Ureter (tissue), 1 donor: Measurements from ENCODE around the gene NRTN. TPM values are rescaled to one million over a fixed set of nuclear protein-coding genes. Genes with fewer than 3 reads are reported as not detected.
"Not testable (repeated sequence)": the region's sequence is repeated elsewhere in the genome, so short reads cannot be mapped to it uniquely, and the experiment has no call there.

Experiments used
- DNase-seq: peaks from one replicate; pipeline ENCODE4 v3.0.0-alpha.2; 2020; ENCODE audit warnings: low spot score
- total RNA-seq: library from RNA; stranded (reverse); gene quantifications from one replicate; pipeline ENCODE4 v1.2.4, GENCODE V29; 2023
- donor health status: DM: yes; HTN: yes; CAD: no.

Gene NRTN, protein sequence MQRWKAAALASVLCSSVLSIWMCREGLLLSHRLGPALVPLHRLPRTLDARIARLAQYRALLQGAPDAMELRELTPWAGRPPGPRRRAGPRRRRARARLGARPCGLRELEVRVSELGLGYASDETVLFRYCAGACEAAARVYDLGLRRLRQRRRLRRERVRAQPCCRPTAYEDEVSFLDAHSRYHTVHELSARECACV
- total RNA-seq, result 1.0 TPM

DNA sequence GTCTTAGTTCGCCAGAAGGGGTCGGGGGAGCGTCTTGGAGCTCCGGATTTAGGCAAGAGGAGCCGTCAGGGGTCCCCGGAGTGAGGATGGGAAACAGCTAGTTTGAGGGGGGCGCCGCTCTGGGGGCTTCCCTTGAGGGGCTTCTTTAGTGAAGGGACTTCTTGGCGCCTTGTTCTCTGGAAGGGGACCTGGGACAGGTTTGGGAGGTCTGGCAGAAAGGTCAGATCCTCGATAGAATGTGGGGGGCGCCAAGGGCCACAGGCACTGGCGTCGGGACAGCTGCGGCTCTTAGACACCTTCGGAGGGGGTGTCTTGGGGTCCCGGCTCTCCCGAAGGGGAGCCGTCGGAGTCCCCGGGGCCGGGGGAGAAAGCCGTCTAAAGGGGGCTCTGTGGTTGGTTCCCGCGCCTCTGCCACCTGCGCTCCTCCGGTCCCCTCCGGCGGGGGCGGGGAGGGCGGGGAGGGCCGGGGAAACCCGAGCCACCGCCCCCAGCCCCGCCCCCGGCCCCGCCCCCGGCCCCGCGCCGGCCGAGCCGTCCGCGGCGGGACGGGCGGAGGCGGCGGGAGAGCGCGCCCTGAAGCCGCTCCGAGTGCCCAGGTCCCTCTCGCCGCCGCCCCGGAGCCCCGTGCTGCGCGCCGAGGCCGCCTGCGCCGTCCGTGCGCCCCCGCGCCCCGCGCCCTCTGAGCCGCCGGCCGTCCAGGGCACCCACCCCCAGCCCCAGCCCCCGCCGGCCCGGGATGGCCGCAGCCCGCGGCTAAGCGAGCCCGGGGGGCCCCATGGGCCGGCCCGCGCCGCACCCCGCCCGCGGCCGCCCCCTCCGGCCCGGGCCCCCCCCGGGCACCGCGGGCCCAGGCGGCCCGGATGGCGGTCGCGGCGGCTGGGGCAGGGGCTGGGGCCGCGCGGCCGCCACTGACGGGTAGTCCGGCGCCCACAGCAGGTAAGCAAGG lies at the start of gene NRTN:
TSS of gene NRTN (plus strand) at position 552 of the 946 bp plus-strand sequence. CDS start 19,099 bp downstream, outside the sequence.
- no peak for DNase-seq

DNA sequence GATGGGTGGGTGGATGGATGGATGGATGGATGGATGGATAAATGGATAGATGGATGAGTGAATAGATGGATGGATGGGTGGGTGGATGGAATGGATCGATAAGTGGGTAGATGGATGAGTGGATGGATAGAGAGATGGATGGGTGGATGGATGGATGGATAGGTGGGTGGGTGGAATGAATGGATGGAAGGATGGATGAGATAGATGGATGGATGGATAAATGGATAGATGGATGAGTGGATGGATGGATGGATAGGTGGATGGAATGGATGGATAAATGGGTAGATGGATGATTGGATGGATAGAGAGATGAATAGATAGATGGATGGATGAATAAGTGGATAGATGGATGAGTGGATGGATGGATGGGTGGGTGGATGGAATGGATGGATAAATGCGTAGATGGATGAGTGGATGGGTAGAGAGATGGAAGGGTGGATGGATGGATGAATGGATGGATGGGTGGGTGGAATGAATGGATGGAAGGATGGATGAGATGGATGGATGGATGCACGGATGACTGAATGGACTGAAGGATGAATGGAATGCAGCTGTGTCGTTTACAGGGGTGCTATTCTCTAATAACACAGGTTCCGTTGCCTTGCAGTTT lies 42.2 kb upstream of the NRTN start:
- DNase-seq, result no peak

DNA sequence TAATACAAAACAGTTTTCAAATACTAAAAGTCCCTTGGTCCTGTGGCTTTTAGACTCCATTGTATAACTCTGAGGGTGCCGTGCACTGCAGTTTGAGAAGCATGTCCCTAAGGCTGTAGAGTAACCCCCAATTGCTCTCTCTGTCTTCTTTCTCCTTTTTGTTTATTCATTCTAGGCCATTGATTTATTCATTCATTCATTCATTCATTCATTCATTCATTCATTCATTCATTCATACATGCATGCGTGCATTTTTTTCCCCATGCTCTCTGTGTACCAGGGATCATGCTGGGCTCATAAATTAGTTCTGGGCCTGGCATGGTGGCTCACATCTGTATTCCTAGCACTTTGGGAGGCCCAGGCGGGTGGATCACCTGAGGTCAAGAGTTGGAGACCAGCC lies 39.6 kb upstream of the NRTN start:
- DNase-seq, result no peak

DNA sequence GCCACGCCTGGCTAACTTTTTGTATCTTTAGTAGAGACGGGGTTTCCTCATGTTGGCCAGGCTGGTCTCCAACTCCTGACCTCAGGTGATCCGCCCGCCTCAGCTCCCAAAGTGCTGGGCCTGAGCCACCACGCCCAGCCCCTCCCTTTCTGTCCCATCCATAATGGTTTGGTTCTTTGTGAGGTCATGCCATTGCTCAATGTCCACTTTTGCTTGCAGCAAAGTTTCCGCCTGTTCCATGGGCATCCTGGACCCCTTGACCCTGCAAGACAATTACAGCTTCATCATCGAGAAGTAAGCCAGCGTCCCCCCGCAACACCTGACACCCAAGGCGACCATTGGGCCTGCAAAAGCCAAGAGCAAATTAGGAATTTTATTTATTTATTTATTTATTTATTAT lies 36.9 kb upstream of the NRTN start:
- no peak for DNase-seq

DNA sequence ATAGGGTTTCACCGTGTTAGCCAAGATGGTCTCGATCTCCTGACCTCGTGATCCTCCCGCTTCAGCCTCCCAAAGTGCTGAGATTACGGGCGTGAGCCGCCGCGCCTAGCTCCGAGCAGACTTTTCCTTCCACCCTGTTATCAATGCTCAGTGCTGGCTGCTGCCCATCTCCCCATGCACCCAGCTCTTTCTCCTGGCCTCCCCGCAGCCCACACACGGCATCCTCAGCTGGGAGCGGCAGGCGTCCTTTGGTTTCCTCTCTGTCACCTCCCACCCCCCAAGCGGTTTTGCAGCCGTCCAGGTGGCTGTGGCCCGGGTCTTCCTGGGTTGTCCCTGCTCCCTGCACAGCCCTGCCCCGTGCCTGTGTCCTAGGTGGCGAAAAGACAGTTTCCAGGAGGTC lies 32.5 kb upstream of the NRTN start:
- no peak for DNase-seq

DNA sequence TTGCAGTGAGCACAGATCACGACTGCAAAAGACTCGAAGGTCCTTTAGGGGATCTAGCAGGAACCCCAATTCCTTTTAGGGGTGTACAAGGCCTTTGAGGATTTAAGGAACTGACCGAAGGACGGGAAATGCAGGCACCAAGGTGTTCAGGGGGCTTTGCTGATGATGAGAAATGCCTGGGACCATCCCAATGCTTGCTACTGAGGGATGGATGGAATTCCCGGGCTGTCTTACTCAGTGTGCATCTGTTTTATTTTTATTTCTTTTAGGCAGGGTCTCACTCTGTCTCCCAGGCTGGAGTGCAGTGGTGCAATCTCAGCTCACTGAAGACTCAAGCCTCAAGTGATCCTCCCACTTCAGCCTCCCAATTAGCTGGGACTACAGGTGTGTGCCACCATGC lies 31.6 kb upstream of the NRTN start:
- DNase-seq, result no peak

DNA sequence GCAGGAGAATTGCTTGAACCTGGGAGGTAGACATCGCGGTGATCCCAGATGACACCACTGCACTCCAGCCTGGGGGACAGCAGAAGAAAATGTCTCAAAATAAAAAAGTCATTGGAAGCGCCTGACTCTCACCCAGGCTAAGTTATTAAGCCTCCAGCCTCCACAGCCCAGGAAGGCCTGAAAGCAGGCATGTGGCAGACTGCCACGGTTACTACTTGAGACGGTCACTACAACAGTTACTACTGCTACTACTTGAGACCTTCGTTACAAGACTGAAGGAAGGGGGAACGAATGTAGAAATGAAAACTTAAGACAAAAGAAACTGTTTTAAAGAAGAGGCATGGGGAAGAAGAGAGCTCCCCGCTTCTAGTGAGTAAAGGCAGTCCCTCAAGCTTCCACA lies 29.9 kb upstream of the NRTN start:
- no peak for DNase-seq

DNA sequence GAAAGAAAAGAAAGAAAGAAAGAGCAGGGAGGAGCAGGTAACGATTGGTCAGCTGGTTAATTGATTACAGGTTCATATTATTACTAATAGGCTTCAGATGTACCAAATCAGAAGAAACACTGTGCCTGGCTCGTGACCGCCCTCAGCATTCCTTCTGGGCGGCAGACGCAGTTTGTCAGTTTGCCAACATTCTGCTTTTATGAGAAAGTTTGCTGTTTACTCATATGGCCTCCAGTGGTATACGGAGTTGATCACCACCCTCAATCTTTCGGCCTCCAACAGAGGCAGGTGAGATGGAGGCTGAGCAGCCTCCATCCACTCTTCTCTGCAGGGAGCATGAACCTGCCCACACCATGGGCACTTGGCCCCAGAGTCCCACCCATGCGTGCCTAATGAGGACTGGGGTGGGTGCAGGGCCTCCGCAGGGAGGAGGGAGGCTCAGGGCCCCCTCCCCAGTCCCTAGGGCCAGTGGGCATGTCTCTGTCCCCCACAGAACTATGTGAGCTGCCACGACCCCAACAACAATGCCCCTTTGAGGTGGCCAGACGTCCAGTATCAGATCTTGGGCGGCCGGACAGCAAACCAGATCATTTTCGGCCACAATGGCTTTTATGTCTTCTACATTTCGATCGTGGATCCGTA lies 29.1 kb upstream of the NRTN start:
- DNase-seq, result no peak

DNA sequence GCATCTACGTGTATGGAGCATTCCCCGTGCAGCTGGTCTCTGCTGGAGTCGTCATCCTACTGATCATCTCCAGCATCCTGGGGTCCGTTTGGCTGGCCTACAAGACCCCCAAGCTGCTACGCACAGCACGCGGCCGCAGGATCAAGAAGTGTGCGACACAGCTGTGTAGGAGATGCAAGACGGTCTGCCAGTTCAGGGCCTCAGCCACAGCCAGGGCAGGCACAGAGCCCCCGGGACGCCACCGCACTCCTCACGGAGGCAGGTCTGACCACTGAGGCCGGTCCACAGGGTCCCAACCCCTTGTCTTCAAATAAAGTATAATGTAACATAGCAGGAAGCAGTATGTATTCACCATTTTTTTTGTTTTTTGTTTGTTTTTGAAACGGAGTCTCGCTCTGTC lies 26.5 kb upstream of the NRTN start:
- no peak for DNase-seq

DNA sequence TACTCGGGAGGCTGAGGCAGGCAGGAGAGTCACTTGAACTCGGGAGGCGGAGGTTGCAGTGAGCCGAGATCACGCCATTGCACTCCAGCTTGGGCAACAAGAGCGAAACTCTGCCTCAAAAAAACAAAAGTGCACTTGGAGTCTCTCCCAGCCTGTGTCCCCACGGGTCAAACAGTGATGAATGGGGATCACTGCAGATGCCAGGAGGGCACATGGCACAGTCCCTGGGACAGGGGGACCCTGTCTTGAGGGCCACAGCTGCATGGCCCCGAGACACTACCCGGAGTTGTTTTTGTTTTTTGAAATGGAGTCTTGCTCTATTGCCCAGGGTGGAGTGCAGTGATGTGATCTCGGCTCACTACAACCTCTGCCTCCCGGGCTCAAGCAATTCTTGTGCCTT lies 24.0 kb upstream of the NRTN start:
- not testable (repeated sequence) for DNase-seq

DNA sequence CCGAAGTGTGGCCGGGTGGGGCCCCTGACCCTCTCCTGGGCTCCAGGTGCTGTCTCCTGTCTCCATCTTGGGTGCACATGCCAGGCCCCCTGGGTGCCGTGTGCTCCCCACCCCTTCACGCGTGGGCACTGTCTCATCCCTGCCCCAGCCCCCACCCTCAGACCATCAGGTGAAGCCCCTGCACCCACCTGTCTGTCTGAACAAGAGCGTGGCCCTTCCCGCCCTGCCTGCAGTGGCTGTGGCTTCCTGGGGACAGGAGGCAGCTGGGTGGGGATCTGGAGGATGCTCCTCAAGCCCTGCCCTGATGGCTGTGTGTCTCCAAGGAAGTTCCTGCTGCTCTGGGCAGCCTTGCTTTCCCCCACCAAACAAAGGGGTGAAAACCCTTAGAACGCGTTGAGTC lies 22.5 kb upstream of the NRTN start:
- DNase-seq, result no peak

DNA sequence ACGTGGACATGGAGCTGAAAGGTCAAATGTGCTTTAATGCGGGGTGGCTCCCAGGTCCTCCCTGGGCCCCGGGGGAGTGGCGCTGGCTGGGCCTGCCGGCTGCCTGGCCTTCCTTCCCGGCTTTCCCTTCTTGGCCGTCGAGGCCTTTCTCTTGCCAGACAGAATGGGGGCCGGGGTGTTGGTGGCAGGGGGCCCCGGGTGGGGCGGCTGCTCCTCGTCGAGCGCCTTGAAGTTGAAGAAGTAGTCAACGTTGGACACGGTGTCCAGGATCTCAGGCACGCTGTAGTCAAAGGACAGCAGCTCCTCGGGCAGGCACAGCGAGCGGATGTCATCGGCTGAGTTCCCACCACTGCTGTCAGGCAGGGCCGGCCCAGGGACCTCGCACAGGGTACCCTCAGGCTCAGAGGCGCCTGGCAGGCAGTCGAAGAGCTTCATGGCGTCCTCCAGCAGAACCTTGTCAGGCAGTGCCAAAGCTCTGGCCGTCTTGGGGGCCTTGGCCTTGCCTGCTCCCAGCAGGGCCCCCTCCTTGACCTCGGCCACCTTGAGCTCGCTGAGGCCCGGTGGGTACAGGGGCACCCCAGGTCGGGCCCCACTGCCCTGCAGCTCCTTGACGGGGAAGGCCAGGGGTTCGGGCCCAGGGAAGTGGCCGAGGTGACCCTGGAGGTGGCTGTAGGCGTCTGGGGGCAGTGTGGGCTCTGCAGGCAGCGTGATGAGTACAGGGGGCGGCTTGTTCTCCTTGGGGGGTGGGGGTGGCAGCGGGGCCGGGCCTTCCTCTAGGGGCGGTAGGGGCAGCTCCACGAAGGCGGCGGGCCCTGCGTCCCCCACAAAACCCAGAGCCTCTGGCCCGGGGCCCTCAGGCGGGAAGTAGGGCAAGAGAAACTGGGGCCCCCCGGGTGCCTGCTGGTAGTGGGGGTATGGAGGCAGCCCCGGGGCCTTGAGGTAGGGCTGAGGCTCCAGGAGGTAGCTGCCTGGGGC lies 21.6 kb upstream of the NRTN start:
- no peak for DNase-seq

DNA sequence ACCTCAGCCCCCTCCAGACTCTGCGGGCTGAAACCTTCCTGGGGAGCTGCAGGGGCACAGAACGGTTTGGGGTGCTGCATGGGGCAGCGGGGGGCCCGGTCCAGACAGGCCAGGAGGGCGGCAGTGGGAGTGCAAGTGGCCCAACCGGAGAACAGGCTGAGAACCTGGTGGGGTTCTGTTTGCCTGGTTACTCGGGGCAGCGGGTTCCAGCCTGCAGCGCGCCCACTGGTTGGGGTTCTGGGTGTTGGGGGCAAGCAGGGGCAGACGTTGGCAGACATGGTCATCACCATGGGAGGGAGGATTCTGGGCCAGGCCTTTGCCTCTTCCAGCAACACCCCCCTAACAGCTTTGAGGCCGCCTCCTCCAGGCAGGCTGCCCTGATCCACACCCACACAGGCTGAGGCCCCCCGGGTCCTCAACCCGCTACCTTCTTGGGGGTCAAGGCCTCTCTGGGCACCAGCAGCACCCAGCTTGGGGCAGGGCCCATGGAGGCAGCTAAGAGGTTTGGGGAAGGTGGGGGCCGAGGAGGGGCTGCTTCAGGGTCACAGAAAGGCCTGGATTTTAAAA lies 20.2 kb upstream of the NRTN start, which contains the start of gene PRR22:
TSS of gene PRR22 (minus strand) at position 166 of the 567 bp plus-strand sequence. CDS start at position 80, 86 bp downstream.
- DNase-seq, result no peak

DNA sequence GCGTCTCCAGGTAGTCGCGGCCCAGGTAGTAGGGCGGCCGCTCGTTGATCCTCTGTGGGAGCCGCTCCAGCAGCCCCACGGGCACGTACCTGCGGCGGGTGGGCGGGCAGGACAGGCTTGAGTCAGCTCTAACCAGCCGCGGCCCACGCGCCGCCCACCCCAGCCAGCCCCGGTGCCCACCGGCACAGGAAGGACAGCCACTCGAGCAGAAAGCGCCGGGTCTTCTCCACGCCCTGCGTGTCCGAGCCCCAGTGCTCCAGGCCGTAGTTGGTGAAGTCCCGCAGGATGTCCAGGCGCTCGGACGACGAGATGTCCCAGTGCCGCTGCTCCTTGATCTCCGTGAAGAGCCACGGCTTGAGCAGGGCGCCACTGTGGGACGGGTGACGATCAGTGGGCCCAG lies 19.4 kb upstream of the NRTN start:
- DNase-seq, result no peak

DNA sequence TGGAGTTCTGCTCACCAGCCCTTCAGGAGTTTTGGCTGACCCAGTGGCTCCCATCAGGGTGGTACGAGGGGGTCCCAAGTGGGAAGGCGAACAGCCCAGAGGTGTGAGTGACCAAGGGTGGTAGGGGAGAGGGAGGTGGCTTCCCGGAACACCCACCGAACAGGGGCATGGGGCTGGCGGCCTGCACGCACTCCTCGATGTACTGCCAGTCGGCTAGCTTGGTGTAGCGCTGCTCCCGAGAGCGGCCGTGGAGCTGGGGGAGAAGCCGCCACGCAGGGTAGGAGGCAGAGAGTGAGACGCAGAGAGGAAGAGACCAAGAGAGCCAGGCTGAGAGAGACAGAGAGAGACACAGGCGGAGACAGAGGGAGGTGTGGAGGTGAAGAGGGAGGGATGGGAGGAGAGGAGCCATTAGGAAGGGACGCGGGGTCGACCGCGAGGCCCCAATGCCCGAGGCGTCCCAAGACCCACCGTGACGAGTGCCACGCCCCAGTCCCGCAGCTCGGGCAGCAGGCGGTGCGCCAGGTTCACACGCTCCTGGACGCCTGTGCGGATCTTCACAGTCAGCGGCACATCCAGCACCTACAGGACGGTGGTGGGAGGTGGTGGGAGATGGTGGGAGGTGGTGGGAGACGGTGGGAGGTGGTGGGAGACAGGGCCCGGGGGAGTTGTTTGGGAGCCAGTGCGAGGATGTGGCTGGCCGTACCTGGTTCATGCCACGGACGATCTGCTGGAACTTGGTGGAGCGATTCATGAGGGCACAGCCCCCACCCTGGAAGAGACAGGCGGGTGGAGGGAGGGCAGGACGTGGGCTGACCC lies 18.1 kb upstream of the NRTN start:
- no peak for DNase-seq

DNA sequence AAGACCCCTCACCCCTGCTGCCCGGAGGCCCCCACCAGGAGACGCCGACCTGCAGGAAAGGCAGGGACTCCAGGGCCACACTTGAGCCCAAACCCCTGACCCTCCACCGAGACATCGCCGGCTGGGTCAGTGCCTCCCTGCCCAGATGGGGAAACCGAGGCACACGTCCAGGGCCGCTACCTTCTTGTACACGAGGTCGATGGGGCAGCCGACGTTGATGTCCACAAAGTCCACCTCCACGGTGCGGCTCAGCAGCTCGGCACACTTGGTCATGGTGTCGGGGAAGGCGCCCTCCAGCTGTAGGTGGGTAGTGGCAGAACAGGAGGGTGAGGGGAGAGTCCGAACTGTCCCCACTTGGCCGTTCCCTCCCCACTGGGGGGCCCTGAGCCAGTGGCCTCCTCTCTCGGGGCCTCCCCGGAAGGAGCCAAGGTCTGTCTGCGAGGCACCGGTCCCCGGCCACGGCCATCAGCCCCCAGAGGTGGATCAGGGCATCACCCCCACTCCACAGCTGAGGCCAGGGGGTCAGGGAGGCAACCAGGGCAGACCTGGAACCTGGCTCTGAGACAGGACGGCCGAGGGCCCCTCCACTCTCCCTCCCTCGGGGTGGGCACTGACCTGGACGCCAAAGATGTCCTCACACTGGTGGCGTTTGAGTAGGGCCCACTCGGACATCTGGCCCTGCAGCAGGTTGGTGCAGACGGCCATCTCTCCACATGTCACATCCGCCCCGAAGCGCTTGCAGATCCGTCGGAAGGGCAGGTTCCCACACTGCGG lies 17.3 kb upstream of the NRTN start:
- no peak for DNase-seq

DNA sequence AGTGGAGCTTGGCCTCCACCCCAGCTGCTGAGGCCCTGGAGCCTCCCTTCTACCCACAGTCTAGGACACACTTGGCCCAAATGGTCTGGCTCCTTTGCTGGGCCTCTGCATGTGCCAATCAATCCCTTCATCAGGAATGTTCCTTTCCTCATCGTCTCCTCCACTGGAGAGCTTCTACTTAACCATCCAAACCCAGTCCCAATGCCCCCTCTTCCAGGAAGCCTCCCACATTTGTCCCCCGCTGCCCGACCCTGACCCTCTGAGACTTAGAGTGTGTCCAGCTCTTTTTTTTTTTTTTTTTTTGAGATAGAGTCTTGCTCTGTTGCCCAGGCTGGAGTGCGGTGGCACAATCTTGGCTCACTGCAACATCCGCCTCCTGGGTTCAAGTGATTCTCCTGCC lies 16.4 kb upstream of the NRTN start:
- DNase-seq, result no peak

DNA sequence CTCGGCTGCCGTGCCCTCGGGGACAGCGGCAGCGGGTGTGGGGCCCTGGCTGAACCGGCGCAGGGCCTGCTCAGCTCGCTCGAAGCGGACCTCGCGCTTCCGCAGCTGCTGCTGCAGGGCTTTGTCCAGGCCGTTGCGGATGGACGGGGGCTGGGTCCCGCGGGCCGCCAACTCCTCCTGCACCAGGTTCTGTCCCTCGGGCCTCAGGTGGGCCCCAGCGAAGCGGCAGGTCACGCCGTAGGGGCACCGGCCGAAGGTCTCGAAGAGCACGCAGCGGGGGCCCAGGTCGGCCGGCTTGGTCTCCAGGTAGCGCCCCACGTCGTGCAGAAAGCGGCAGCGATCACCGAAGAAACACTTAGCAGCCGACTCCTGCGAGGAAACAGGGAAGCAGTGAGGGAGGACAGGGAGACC lies 15.5 kb upstream of the NRTN start:
- no peak for DNase-seq
